Right lobe of liver (tissue), 6 donors: ENCODE results near the gene SSH2. TPM values are rescaled to one million over a fixed set of nuclear protein-coding genes. Genes with fewer than 3 reads are reported as not detected.
"Not testable (repeated sequence)": the region's sequence is repeated elsewhere in the genome, so short reads cannot be mapped to it uniquely, and the experiment has no call there.

Experiments used
- ATAC-seq, 4 donors: fragments of 200-7000 bp; cut with Tn5 transposase; one replicate each; pipeline ENCODE4 v1.9.1; 2020; ENCODE audit warnings: mild to moderate bottlenecking in 4 of 4, moderate library complexity in 4 of 4
- DNase-seq, 3 donors: peaks; one replicate each; pipeline ENCODE4 v3.0.0-alpha.2; 2020
- H3K27ac ChIP-seq, 3 donors: fragments of 200-600 bp; one replicate each; pipeline ENCODE4 v1.8.0; 2022
- H3K27me3 ChIP-seq, 2 donors: fragments of 200-600 bp; one replicate each; pipeline ENCODE4 v1.8.0; 2022
- H3K36me3 ChIP-seq, 4 donors: fragments of 200-600 bp; sonication (generic) in 1 of 4; one replicate each; pipeline versions ENCODE4 v1.5.1 to v1.8.0; 2017 to 2022; ENCODE audit warnings: control low read depth in 1 of 4
- H3K4me1 ChIP-seq, 4 donors: fragments of 200-600 bp; sonication (generic) in 1 of 4; one replicate each; pipeline versions ENCODE4 v1.5.1 to v1.8.0; 2017 to 2022; ENCODE audit warnings: control low read depth in 1 of 4
- H3K4me3 ChIP-seq, 3 donors: fragments of 200-600 bp; one replicate each; pipeline ENCODE4 v1.8.0; 2022
- H3K9me3 ChIP-seq, 4 donors: fragments of 200-600 bp; sonication (generic) in 1 of 4; one replicate each; pipeline versions ENCODE4 v1.5.1 to v1.8.0; 2017 to 2022; ENCODE audit warnings: control low read depth in 1 of 4
- CTCF ChIP-seq, 4 donors: fragments of 200-600 bp in 3 of 4; fragments of 450-650 bp in 1 of 4; IDR thresholded peaks; one replicate each; pipeline versions ENCODE4 v1.5.1 to v1.8.0; 2016 to 2022; ENCODE audit warnings: antibody characterized with exemption in 4 of 4, mild to moderate bottlenecking in 2 of 4
- POLR2A ChIP-seq: fragments of 450-650 bp; IDR thresholded peaks from one replicate; pipeline ENCODE4 v1.6.1; 2017; ENCODE audit warnings: antibody characterized with exemption, mild to moderate bottlenecking
- WGBS: methylation state at CpG from one replicate; pipeline ENCODE4 v1.1.6; 2018; ENCODE audit warnings: low coverage, low lambda C conversion rate; ENCODE audit not compliant: insufficient coverage; ENCODE audit errors: missing lambda C conversion rate; 5-methylcytosine and 5-hydroxymethylcytosine counted together
- intact Hi-C, 2 donors: fragments of 100-400 bp; cut with DNase I; formaldehyde crosslinking; loops; one replicate each; pipeline versions ENCODE4 v1.11.2 to v1.14.1; 2022
- total RNA-seq, 6 experiments: library from RNA; depleted of rRNA in 2 of 6; stranded (reverse); fragments of >200 nt in 2 of 6; fragmentation: NEBNext Ultra II Directional in 3 of 6; extraction: Animal tissue kit (Norgen Biotek cat#: 25700) in 3 of 6; gene quantifications; one replicate each; pipeline versions ENCODE4 v1.1.0 to v1.2.4, GENCODE V29; 2016 to 2023
- donor health status: DM: no; HTN: yes; CAD: no.
- donor health status: DM: no; HTN: no; CAD: no.
- donor health status: DM: no; HTN: no; CAD: no.
- donor health status: DM: no; HTN: yes; CAD: no.
- donor health status: DM: no; HTN: yes; CAD: no.

The SSH2 gene
- total RNA-seq, 6 experiments from 2014 or later, result 8.0 to 12.7 (median 10.5) TPM

- Histone ChIP-seq H3K36me3 (no peaks in the 10 kb centered on the region), H3K27me3 (no peaks in the 10 kb centered on the region), H3K27ac (no peak overlapping the region), H3K4me1 (peaks cover 0 to 7% (median 0%) of the 10 kb centered on the region in 4 donors), H3K4me3 (no peak overlapping the region), H3K9me3 (no peaks in the 10 kb centered on the region)
- intact Hi-C loops, result no loop called here
- ATAC-seq (no peak), DNase-seq (no peak)
- TF ChIP-seq POLR2A (no peak), CTCF (IDR thresholded peaks at IDR 0.05) (no peak)
- WGBS, result 85% methylated on average over 5 of the region's 5 CpGs
Measured at GRCh38 chr17:29866746-29867404, 63.2 kb downstream of the SSH2 start.

GRCh38 chr17:29864615-29865014, 65.4 kb downstream of the SSH2 start:
- H3K4me3 ChIP-seq, result no peak overlapping the region
- H3K4me1 ChIP-seq, result peaks cover 0 to 7% (median 0%) of the 10 kb centered on the region in 4 donors
- no peak overlapping the region for H3K27ac ChIP-seq
- DNase-seq, result no peak
- no peak for TF ChIP-seq CTCF (IDR thresholded peaks at IDR 0.05)
- no peak for TF ChIP-seq POLR2A
- intact Hi-C loops, result no loop called here
- no peaks in the 10 kb centered on the region for H3K27me3 ChIP-seq
- no peaks in the 10 kb centered on the region for H3K36me3 ChIP-seq
- ATAC-seq, result no peak
- WGBS, result 89% methylated on average over 1 of the region's 1 CpG
- H3K9me3 ChIP-seq, result no peaks in the 10 kb centered on the region

- DNase-seq, H3K4me3 ChIP-seq, H3K9me3 ChIP-seq, H3K4me1 ChIP-seq, H3K36me3 ChIP-seq, H3K27me3 ChIP-seq, intact Hi-C loops, H3K27ac ChIP-seq, ATAC-seq: not testable (repeated sequence)
- 96% methylated on average over 4 of the region's 4 CpGs for WGBS
Measured at GRCh38 chr17:29864123-29864522, 65.9 kb downstream of the SSH2 start.

GRCh38 chr17:29862951-29863350, 67.1 kb downstream of the SSH2 start:
- H3K9me3 ChIP-seq, result no peaks in the 10 kb centered on the region
- no peaks in the 10 kb centered on the region for H3K27me3 ChIP-seq
- TF ChIP-seq CTCF (IDR thresholded peaks at IDR 0.05) (no peak), POLR2A (no peak)
- no peaks in the 10 kb centered on the region for H3K36me3 ChIP-seq
- no peak overlapping the region for H3K27ac ChIP-seq
- no peak overlapping the region for H3K4me3 ChIP-seq
- peaks cover 0 to 7% (median 0%) of the 10 kb centered on the region in 4 donors for H3K4me1 ChIP-seq
- ATAC-seq (no peak), DNase-seq (no peak)
- intact Hi-C loops, result no loop called here

GRCh38 chr17:29862127-29862526, 67.9 kb downstream of the SSH2 start:
- no peak for DNase-seq
- Histone ChIP-seq H3K4me3 (no peak overlapping the region), H3K9me3 (no peaks in the 10 kb centered on the region), H3K4me1 (peaks cover 0 to 7% (median 0%) of the 10 kb centered on the region in 4 donors), H3K27ac (no peak overlapping the region), H3K36me3 (no peaks in the 10 kb centered on the region), H3K27me3 (no peaks in the 10 kb centered on the region)
- no peak for TF ChIP-seq POLR2A
- no peak for TF ChIP-seq CTCF (IDR thresholded peaks at IDR 0.05)
- intact Hi-C loops, result no loop called here
- no peak for ATAC-seq

- H3K27me3 ChIP-seq, H3K4me3 ChIP-seq, H3K4me1 ChIP-seq, DNase-seq, H3K9me3 ChIP-seq, H3K27ac ChIP-seq, H3K36me3 ChIP-seq, ATAC-seq, intact Hi-C loops: not testable (repeated sequence)
- 81% methylated on average over 4 of the region's 4 CpGs for WGBS
Measured at GRCh38 chr17:29859445-29859844, 70.6 kb downstream of the SSH2 start.
